ENCODE measurements around the gene KLC1.

DNA sequence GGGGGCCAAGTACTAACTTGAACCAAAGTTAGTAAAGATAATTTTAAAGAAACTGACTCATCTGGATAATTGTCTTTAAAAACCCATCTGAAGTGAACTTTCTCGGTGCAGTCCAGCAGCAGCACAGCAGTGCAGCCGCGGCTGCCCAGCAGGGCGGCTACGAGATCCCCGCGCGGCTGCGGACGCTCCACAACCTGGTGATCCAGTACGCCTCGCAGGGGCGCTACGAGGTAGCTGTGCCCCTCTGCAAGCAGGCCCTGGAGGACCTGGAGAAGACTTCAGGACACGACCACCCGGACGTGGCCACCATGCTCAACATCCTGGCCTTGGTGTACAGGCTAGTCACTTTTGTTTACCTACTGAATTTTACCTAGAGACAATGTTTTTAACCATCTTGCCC, 33.6 kb downstream of the KLC1 start:
- TF ChIP-seq, protein P1, sequence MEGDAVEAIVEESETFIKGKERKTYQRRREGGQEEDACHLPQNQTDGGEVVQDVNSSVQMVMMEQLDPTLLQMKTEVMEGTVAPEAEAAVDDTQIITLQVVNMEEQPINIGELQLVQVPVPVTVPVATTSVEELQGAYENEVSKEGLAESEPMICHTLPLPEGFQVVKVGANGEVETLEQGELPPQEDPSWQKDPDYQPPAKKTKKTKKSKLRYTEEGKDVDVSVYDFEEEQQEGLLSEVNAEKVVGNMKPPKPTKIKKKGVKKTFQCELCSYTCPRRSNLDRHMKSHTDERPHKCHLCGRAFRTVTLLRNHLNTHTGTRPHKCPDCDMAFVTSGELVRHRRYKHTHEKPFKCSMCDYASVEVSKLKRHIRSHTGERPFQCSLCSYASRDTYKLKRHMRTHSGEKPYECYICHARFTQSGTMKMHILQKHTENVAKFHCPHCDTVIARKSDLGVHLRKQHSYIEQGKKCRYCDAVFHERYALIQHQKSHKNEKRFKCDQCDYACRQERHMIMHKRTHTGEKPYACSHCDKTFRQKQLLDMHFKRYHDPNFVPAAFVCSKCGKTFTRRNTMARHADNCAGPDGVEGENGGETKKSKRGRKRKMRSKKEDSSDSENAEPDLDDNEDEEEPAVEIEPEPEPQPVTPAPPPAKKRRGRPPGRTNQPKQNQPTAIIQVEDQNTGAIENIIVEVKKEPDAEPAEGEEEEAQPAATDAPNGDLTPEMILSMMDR (IDR thresholded peaks at IDR 0.05): no peak
- no peak for TF ChIP-seq EZH2 (IDR thresholded peaks at IDR 0.05; ENCODE audit: borderline replicate concordance, insufficient read depth, low read depth, low read length, poor library complexity, severe bottlenecking)

All from B cell (primary cell).